GM04503 (cell line): Measurements from ENCODE around the gene STK36.

Source experiments
- DNase-seq: peaks from one replicate; pipeline ENCODE4 v3.0.0-alpha.2; 2012; ENCODE audit warnings: low read depth

Gene STK36

DNA sequence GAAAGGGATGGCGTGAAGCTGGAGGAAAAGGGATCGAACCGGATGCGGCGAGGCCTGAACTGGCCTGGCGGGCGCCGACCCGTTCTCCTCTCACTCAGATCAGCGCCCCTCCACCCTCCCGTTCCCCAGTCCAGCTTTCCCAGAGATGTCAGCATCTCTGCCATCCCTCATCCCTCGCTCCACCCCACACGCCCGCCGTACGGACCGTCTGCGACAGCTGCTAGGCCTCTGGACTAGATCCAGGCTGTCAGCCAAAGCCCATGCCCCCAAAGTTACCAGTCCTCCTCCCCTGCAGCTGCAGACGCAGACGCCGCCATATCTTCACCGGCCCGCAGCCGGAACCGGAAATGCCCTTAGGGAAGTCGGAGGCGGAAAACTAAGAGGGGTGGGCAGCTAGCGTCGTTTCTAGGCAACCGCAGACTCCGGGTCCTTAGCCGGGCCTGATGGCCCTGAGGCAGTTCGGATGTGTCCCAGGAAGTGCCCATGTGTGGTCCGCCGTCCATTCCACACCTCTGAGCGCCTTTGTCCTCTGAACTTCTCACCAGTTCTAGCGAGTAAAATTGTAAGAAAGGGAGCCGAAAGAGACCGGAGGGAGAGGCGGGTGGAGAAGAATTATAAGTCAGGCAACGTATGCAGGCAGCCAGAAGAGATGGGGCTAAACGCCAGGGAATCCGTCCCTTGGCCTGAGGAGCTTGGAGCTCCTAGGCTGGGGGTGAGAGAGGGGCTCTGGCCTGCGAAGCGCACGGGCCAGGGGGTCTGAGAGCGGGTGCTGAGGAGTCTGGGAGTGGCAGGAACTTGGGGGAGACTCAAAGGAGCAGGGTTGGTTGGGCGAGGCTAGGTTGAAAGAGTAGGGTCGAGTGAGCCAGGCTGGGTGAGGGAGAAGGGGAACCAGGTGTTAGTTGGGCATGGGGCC, at the start of gene STK36, which contains the start of gene RNF25:
Gene STK36 (plus strand): TSS at position 433 of the 913 bp plus-strand sequence. CDS start 744 bp downstream, outside the sequence.
Gene RNF25 (minus strand): TSS at position 349 of the 913 bp plus-strand sequence. CDS start 32 bp downstream, at position 317.
- peak; percentile 70 for DNase-seq

DNA sequence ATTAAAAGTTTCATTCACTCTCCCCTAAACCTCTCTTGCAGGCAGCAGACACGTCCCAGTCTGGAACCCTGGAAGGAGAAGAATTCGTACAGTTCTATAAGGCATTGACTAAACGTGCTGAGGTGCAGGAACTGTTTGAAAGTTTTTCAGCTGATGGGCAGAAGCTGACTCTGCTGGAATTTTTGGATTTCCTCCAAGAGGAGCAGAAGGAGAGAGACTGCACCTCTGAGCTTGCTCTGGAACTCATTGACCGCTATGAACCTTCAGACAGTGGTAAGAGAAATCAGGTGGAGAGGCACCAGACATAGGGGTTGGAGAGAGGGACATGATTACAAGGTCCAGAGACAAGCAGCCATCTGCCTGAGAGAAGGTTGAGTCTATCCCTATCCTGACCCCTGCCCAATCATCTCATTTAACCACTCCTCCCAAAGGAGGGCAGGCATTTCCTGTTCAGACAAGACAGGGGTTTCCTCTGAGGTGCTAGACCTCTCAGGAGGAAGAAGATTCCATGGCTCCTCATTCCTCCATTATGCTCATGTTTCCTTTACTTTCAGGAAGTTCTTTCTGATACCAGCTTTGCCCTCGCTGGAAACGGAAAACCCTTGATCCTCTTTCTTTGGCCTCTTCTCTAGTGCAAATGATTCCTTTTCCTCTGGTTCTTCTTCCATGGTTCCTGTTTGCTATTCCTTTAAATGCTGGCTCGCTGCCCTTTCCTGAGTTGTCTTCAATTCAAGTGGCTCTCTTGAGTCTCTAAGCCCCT, 49.1 kb upstream of the STK36 start:
- DNase-seq = no peak

- DNase-seq = no peak
These were observed 48.5 kb upstream of the STK36 start for GRCh38 chr2:218623366-218623705.

DNA sequence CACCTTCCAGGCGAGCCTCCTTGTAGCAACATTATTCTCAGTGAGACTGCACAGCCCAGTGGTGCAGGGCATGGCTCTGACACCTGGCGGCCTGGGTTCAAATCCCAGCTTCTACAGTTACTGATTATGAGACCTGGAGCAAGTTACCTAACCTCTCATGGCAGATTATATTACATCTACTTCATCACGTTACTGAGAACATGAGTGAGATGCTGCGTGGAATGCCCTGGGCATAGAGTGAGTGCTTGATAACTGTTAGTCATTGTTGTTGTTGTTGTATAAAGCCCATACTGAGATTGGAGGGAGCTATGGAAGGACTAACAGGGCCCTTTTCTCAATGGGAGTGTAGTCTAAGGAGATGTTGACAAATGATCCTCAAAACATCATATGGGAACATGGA, 45.5 kb upstream of the STK36 start:
- DNase-seq = no peak

- no peak for DNase-seq
These were observed 43.9 kb upstream of the STK36 start for GRCh38 chr2:218627939-218628338.

- no peak for DNase-seq
These were observed 40.0 kb upstream of the STK36 start for GRCh38 chr2:218631837-218632236.

GRCh38 chr2:218635719-218636118, 36.2 kb upstream of the STK36 start:
- DNase-seq = no peak

GRCh38 chr2:218638372-218638771, 33.5 kb upstream of the STK36 start:
- DNase-seq = no peak

- DNase-seq = no peak
These were observed 29.7 kb upstream of the STK36 start for GRCh38 chr2:218642121-218642656.

- no peak for DNase-seq
These were observed 29.1 kb upstream of the STK36 start for GRCh38 chr2:218642786-218643185.

DNA sequence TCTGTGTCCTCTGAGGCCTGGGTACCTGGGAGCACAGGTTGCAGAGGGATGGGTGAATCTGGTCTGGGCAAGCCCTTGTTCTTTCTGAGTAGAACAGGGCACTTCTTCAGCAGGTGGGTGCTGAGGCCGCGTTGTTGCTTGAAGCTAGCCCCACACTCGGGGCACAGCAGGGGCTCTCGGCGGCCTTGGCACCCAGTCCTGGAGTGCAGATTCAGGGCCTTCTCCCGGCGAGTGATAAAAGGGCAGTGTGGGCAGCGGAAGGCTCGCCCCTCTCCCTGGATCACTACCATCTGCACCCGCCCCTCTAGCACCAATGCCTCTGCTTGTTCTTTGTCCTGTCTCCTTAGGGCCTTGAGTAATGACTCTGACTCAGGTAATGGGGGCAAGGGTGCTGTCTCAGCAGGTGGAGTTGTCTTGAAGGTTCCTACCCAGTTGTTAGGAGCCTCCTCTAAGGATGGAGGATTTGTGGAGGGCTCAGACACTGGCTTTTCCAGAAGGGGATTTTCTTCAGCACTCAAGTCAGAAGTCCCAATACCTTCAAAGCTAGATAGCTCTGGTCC, 28.1 kb upstream of the STK36 start:
- no peak for DNase-seq

- no peak for DNase-seq
These were observed 27.2 kb upstream of the STK36 start for GRCh38 chr2:218644721-218645120.

DNA sequence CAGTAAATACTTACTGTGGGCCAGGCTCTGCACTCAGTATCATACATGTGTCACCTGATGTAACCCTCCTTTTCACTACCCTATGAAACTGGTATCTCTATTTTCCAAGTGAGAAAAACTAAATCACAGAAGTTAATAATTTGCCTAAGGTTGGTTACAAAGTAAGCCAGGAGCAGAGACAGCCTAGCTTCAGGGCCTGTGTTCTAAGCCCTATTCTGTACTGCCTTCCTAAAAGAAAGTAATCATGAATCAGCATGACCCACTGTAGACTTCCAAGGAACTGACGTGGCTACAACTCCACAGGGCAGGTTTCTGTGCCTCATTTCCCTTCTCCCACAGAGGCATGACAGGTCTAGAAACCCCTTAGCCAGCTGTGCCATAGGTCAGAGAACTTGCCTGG, 26.8 kb upstream of the STK36 start:
- DNase-seq = no peak

DNA sequence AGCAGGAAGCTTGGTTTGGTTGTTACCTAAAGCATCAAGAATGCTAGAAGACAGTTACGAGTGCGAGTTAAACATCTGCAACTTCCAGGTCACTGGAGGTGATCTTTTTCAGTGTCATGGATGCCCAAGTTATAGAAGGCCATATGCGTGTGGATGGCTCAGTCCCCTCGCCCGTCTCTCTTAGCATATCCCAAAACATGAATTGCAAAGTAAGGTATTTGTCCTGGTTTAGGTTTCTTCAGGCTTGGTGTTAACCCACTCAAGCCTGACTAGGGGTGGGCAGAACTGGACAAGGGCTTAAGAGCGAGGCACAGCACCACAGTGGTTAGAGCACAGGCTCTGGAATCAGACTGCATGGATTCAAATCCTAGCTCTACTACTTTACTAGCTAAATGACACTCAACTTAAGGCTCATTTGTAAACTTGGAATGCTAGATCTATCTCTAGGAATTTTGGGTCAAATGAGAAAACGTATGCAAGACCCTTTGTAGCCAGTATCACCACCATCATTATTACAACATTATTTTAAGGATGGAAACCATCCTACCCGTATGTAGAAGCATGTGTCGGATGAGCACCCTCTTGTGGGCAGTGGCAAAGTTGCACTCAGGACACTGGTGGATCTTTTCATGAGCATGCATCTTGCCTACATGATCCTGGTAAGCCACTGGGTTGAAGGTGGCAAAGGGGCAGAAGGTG, 23.6 kb upstream of the STK36 start:
- DNase-seq = no peak

GRCh38 chr2:218648787-218649100, 23.1 kb upstream of the STK36 start:
- no peak for DNase-seq

GRCh38 chr2:218655751-218656150, 16.1 kb upstream of the STK36 start:
- DNase-seq = no peak

- DNase-seq = no peak
These were observed 13.1 kb upstream of the STK36 start for GRCh38 chr2:218658671-218659257.

GRCh38 chr2:218659258-218659987, 12.5 kb upstream of the STK36 start, which contains the start of the genes BCS1L and ZNF142:
Gene BCS1L, plus strand, starts transcription at chr2:218659683. Its CDS starts 1,305 bp downstream, at chr2:218660988.
Gene ZNF142, minus strand, starts transcription at chr2:218659623. Its CDS starts 3,194 bp downstream, at chr2:218656429.
- peak; percentile 47 for DNase-seq

DNA sequence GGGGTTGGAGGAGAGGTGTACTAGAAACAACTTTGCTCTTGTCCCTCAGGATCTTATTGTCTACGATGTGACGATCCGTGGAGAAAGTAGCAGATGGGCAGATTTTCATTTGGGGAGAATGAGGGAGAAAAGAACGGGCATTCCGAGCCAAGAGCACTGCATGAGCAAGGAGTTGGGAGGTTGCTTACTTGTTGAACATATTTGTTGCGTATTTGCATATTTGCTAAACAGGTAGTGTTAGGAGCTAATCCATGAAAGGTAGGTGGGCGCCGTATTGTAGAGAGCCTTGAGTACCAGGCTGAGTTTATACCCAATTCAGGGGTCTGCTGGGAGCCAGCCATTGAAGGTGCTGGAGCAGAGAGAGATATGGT, 11.9 kb upstream of the STK36 start:
- DNase-seq = no peak

- no peak for DNase-seq
These were observed 9.5 kb upstream of the STK36 start for GRCh38 chr2:218662377-218662776.

DNA sequence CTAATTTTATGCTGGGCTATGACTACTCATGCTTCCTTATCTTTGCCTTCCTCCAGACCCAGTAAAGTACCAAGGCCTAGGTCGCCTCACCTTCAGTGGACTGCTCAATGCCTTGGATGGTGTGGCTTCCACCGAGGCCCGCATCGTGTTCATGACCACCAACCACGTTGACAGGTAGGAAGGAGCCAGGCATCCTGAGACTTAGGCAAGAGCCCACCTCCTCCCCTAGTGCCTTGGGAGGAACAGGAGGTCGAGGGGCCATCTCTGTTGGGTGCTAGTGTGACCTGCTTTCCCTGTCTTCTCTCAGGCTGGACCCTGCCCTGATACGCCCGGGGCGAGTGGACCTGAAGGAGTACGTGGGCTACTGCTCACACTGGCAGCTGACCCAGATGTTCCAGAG, 9.1 kb upstream of the STK36 start:
- DNase-seq = no peak
